ENCODE measurements around the gene LMX1B. TPM values are rescaled to one million over a fixed set of nuclear protein-coding genes. Genes with fewer than 3 reads are reported as not detected.
"Not testable (repeated sequence)": the region's sequence is repeated elsewhere in the genome, so short reads cannot be mapped to it uniquely, and the experiment has no call there.

LMX1B gene
- polyA plus RNA-seq, 1 donor, result 0.80 TPM

GRCh38 chr9:126695701-126696400 lies 82.1 kb downstream of the LMX1B start:
- no peak for DNase-seq (ENCODE audit: low read depth)

GRCh38 chr9:126696401-126697145 lies 82.8 kb downstream of the LMX1B start:
- no peak for DNase-seq (ENCODE audit: low read depth)

- DNase-seq (ENCODE audit: low read depth), result no peak
These were observed 83.6 kb downstream of the LMX1B start for GRCh38 chr9:126697330-126697729.

GRCh38 chr9:126698251-126698650 lies 84.5 kb downstream of the LMX1B start:
- DNase-seq (ENCODE audit: low read depth), result no peak

GRCh38 chr9:126698756-126699155 lies 85.0 kb downstream of the LMX1B start:
- DNase-seq (ENCODE audit: low read depth), result no peak

- no peak for DNase-seq (ENCODE audit: low read depth)
These were observed 85.7 kb downstream of the LMX1B start for GRCh38 chr9:126699401-126699881.

- no peak for DNase-seq (ENCODE audit: low read depth)
These were observed 86.6 kb downstream of the LMX1B start for GRCh38 chr9:126700296-126700695.

- no peak for DNase-seq (ENCODE audit: low read depth)
These were observed 87.4 kb downstream of the LMX1B start for GRCh38 chr9:126700903-126701812.

- no peak for DNase-seq (ENCODE audit: low read depth)
These were observed 88.0 kb downstream of the LMX1B start for GRCh38 chr9:126701813-126702140.

GRCh38 chr9:126702151-126703001 lies 88.6 kb downstream of the LMX1B start:
- DNase-seq (ENCODE audit: low read depth), result no peak

GRCh38 chr9:126703002-126703865 lies 89.5 kb downstream of the LMX1B start:
- no peak for DNase-seq (ENCODE audit: low read depth)

- DNase-seq (ENCODE audit: low read depth), result no peak
These were observed 90.1 kb downstream of the LMX1B start for GRCh38 chr9:126703866-126704156.

GRCh38 chr9:126704157-126704891 lies 90.6 kb downstream of the LMX1B start:
- DNase-seq (ENCODE audit: low read depth), result no peak

- peak; percentile 28 for DNase-seq (ENCODE audit: low read depth)
These were observed 91.4 kb downstream of the LMX1B start for GRCh38 chr9:126704892-126705766.

- no peak for DNase-seq (ENCODE audit: low read depth)
These were observed 92.3 kb downstream of the LMX1B start for GRCh38 chr9:126705767-126706697.

- no peak for DNase-seq (ENCODE audit: low read depth)
These were observed 92.9 kb downstream of the LMX1B start for GRCh38 chr9:126706698-126707053.

- no peak for DNase-seq (ENCODE audit: low read depth)
These were observed 93.4 kb downstream of the LMX1B start for GRCh38 chr9:126707083-126707482.

- not testable (repeated sequence) for DNase-seq (ENCODE audit: low read depth)
These were observed 94.0 kb downstream of the LMX1B start for GRCh38 chr9:126707712-126708111.

Measured in forelimb muscle (tissue), 1 donor.